ENCODE data around the gene GSTO1.

The GSTO1 gene

GRCh38 chr10:104273286-104273685, 18.6 kb downstream of the GSTO1 start:
- H3K9me3 ChIP-seq (replicated peaks; ENCODE audit: insufficient read depth, low read length) = no peaks in the 10 kb centered on the region
- no peak overlapping the region for H3K27ac ChIP-seq (ENCODE audit: low read length)
- H3K27me3 ChIP-seq (replicated peaks; ENCODE audit: insufficient read depth, low read length) = 0 out of 2 replicates have a peak, but pooled peaks cover 4% of the 10 kb centered on the region
- H3K9me2 ChIP-seq (replicated peaks; ENCODE audit: insufficient read depth, low read length) = no peaks in the 10 kb centered on the region
- TF ChIP-seq CTCF (IDR thresholded peaks at IDR 0.05; ENCODE audit: low read length) (no peak), EZH2phosphoT487 (IDR thresholded peaks at IDR 0.05; ENCODE audit: low read length) (no peak)
- no peak overlapping the region for H2AFZ ChIP-seq (ENCODE audit: low read length)
- H3F3A ChIP-seq (ENCODE audit: insufficient read depth, low read length) = 0 out of 2 replicates have a peak, but pooled peaks cover 5% of the 10 kb centered on the region
- H3K79me2 ChIP-seq (ENCODE audit: low read length) = peaks cover 4% of the 10 kb centered on the region
- DNase-seq = no peak
- H4K20me1 ChIP-seq (ENCODE audit: insufficient read depth, low read length) = no peaks in the 10 kb centered on the region
- H3K4me1 ChIP-seq (ENCODE audit: low read length) = no peaks in the 10 kb centered on the region
- no peak overlapping the region for H3K9ac ChIP-seq (ENCODE audit: low read length)
- no peak overlapping the region for H3K4me3 ChIP-seq (ENCODE audit: low read length)
- H3K4me2 ChIP-seq (ENCODE audit: low read depth, low read length) = no peak overlapping the region
- no peaks in the 10 kb centered on the region for H3K36me3 ChIP-seq (replicated peaks; ENCODE audit: insufficient read depth, low read length)

GRCh38 chr10:104273899-104274575, 19.3 kb downstream of the GSTO1 start:
- Histone ChIP-seq H3K4me2 (ENCODE audit: low read depth, low read length) (no peak overlapping the region; the same call in 1 of the 2 replicates), H3K9ac (ENCODE audit: low read length) (no peak overlapping the region), H3K27me3 (replicated peaks; ENCODE audit: insufficient read depth, low read length) (0 out of 2 replicates have a peak, but pooled peaks cover 4% of the 10 kb centered on the region), H3K79me2 (ENCODE audit: low read length) (no peaks in the 10 kb centered on the region), H3F3A (ENCODE audit: insufficient read depth, low read length) (no peaks in the 10 kb centered on the region), H3K9me3 (replicated peaks; ENCODE audit: insufficient read depth, low read length) (no peaks in the 10 kb centered on the region), H3K9me2 (replicated peaks; ENCODE audit: insufficient read depth, low read length) (no peaks in the 10 kb centered on the region), H3K27ac (ENCODE audit: low read length) (no peak overlapping the region), H4K20me1 (ENCODE audit: insufficient read depth, low read length) (no peaks in the 10 kb centered on the region), H2AFZ (ENCODE audit: low read length) (peak overlapping the region; percentile 78), H3K4me3 (ENCODE audit: low read length) (no peak overlapping the region), H3K36me3 (replicated peaks; ENCODE audit: insufficient read depth, low read length) (no peaks in the 10 kb centered on the region), H3K4me1 (ENCODE audit: low read length) (no peaks in the 10 kb centered on the region)
- no peak for TF ChIP-seq EZH2phosphoT487 (IDR thresholded peaks at IDR 0.05; ENCODE audit: low read length)
- no peak for TF ChIP-seq EZH2 (optimal IDR thresholded peaks at IDR 0.05; ENCODE audit: low read depth, low read length)
- TF ChIP-seq CTCF (IDR thresholded peaks at IDR 0.05; ENCODE audit: low read length) = no peak
- DNase-seq = no peak

GRCh38 chr10:104274762-104275721, 20.4 kb downstream of the GSTO1 start:
- Histone ChIP-seq H3K9ac (ENCODE audit: low read length) (peak overlapping the region; percentile 17; the same call in 1 of the 2 replicates), H3K27ac (ENCODE audit: low read length) (no peak overlapping the region), H3K27me3 (replicated peaks; ENCODE audit: insufficient read depth, low read length) (0 out of 2 replicates have a peak, but pooled peaks cover 4% of the 10 kb centered on the region), H3K9me2 (replicated peaks; ENCODE audit: insufficient read depth, low read length) (no peaks in the 10 kb centered on the region), H4K20me1 (ENCODE audit: insufficient read depth, low read length) (no peaks in the 10 kb centered on the region), H3K36me3 (replicated peaks; ENCODE audit: insufficient read depth, low read length) (no peaks in the 10 kb centered on the region), H3K4me3 (ENCODE audit: low read length) (peak overlapping the region; percentile 46), H3K4me1 (ENCODE audit: low read length) (no peaks in the 10 kb centered on the region), H3K79me2 (ENCODE audit: low read length) (no peaks in the 10 kb centered on the region), H3K9me3 (replicated peaks; ENCODE audit: insufficient read depth, low read length) (no peaks in the 10 kb centered on the region), H3K4me2 (ENCODE audit: low read depth, low read length) (peak overlapping the region; percentile 78), H2AFZ (ENCODE audit: low read length) (peak overlapping the region; percentile 78), H3F3A (ENCODE audit: insufficient read depth, low read length) (no peaks in the 10 kb centered on the region)
- peak; percentile 27 for DNase-seq
- TF ChIP-seq EZH2phosphoT487 (IDR thresholded peaks at IDR 0.05; ENCODE audit: low read length) = no peak
- peak; percentile 79 for TF ChIP-seq CTCF (IDR thresholded peaks at IDR 0.05; ENCODE audit: low read length)
- no peak for TF ChIP-seq EZH2 (optimal IDR thresholded peaks at IDR 0.05; ENCODE audit: low read depth, low read length)
